MM.1S (cell line): ENCODE measurements around the gene TAF1A.

ENCODE experiments used
- DNase-seq: peaks from one replicate; pipeline ENCODE4 v3.0.0-alpha.2; 2015
- H2AFZ ChIP-seq: fragments of 300-600 bp; sonication (generic); 2 replicates; pipeline ENCODE4 v1.6.0; 2016; ENCODE audit warnings: antibody characterized with exemption, low read length
- H3F3A ChIP-seq: fragments of 300-600 bp; sonication (generic); 2 replicates; pipeline ENCODE4 v1.6.1; 2016; ENCODE audit warnings: mild to moderate bottlenecking, antibody characterized with exemption, low read length, moderate library complexity, mixed read lengths; ENCODE audit not compliant: insufficient read depth
- H3K27ac ChIP-seq: fragments of 300-600 bp; sonication (generic); 2 replicates; pipeline ENCODE4 v1.5.1; 2016; ENCODE audit warnings: mild to moderate bottlenecking, low read length
- H3K27me3 ChIP-seq: fragments of 300-600 bp; sonication (generic); replicated peaks from 2 replicates; pipeline ENCODE4 v1.6.0; 2016; ENCODE audit warnings: low read length; ENCODE audit not compliant: insufficient read depth
- H3K36me3 ChIP-seq: fragments of 300-600 bp; sonication (generic); replicated peaks from 2 replicates; pipeline ENCODE4 v1.6.1; 2016; ENCODE audit warnings: mild to moderate bottlenecking, low read length, mixed read lengths; ENCODE audit not compliant: insufficient read depth
- H3K4me1 ChIP-seq: fragments of 300-600 bp; sonication (generic); 2 replicates; pipeline ENCODE4 v1.6.1; 2016; ENCODE audit warnings: low read length, mixed read lengths
- H3K4me2 ChIP-seq: fragments of 300-600 bp; sonication (generic); 2 replicates; pipeline ENCODE4 v1.6.0; 2016; ENCODE audit warnings: low read depth, low read length
- H3K4me3 ChIP-seq: fragments of 300-600 bp; sonication (generic); 2 replicates; pipeline ENCODE4 v1.5.1; 2016; ENCODE audit warnings: low read length, mixed read lengths
- H3K79me2 ChIP-seq: fragments of 300-600 bp; sonication (generic); 2 replicates; pipeline ENCODE4 v1.6.1; 2016; ENCODE audit warnings: mixed run types, low read length, mixed read lengths
- H3K9ac ChIP-seq: fragments of 300-600 bp; sonication (generic); 2 replicates; pipeline ENCODE4 v1.6.1; 2016; ENCODE audit warnings: low read length, mixed read lengths
- H3K9me2 ChIP-seq: fragments of 300-600 bp; sonication (generic); replicated peaks from 2 replicates; pipeline ENCODE4 v1.6.1; 2016; ENCODE audit warnings: mild to moderate bottlenecking, low read length, mixed read lengths; ENCODE audit not compliant: insufficient read depth
- H3K9me3 ChIP-seq: fragments of 300-600 bp; sonication (generic); replicated peaks from 2 replicates; pipeline ENCODE4 v1.6.1; 2016; ENCODE audit warnings: mild to moderate bottlenecking, low read length, mixed read lengths; ENCODE audit not compliant: insufficient read depth
- H4K20me1 ChIP-seq: fragments of 300-600 bp; sonication (generic); 2 replicates; pipeline ENCODE4 v1.6.1; 2016; ENCODE audit warnings: mild to moderate bottlenecking, low read length, moderate library complexity, mixed read lengths; ENCODE audit not compliant: insufficient read depth
- CTCF ChIP-seq: fragments of 300-600 bp; sonication (generic); IDR thresholded peaks from 2 replicates; pipeline ENCODE4 v1.5.1; 2016; ENCODE audit warnings: antibody characterized with exemption, low read length, mixed read lengths
- EZH2 ChIP-seq: fragments of 300-600 bp; sonication (generic); optimal IDR thresholded peaks from 2 replicates; pipeline ENCODE3; 2017; ENCODE audit warnings: low read depth, mild to moderate bottlenecking, antibody characterized with exemption, low read length, mixed read lengths
- EZH2phosphoT487 ChIP-seq: fragments of 300-600 bp; sonication (generic); IDR thresholded peaks from 2 replicates; pipeline ENCODE4 v1.6.1; 2018; ENCODE audit warnings: antibody characterized with exemption, low read length

Gene TAF1A

GRCh38 chr1:222589462-222590302 lies at the start of gene TAF1A:
Gene TAF1A, minus strand, starts transcription at chr1:222589933.
- Histone ChIP-seq H3K4me3 (peak within 1 kb of the TSS; percentile 80), H3K9me2 (no peaks in the 10 kb centered on the region), H3F3A (0 out of 2 replicates have a peak, but pooled peaks cover 5% of the 10 kb centered on the region), H3K27ac (peak within 1 kb of the TSS; percentile 52; the same call in 1 of the 2 replicates), H3K36me3 (peaks cover 9% of the 10 kb centered on the region; the same call in 1 of the 2 replicates), H3K9me3 (no peaks in the 10 kb centered on the region), H3K4me1 (peaks cover 24% of the 10 kb centered on the region), H3K27me3 (no peaks in the 10 kb centered on the region), H3K9ac (peak within 1 kb of the TSS; percentile 56), H3K4me2 (peak within 1 kb of the TSS; percentile 89), H2AFZ (peak within 1 kb of the TSS; percentile 94), H4K20me1 (no peaks in the 10 kb centered on the region), H3K79me2 (peaks cover 19% of the 10 kb centered on the region)
- peak; percentile 92 for DNase-seq
- TF ChIP-seq EZH2 (no peak), EZH2phosphoT487 (no peak), CTCF (no peak)

- Histone ChIP-seq H3K27ac (no peak overlapping the region), H3K4me3 (no peak overlapping the region), H2AFZ (no peak overlapping the region), H3K27me3 (no peaks in the 10 kb centered on the region), H4K20me1 (no peaks in the 10 kb centered on the region), H3K36me3 (no peaks in the 10 kb centered on the region), H3K79me2 (no peaks in the 10 kb centered on the region), H3F3A (no peaks in the 10 kb centered on the region), H3K4me1 (no peaks in the 10 kb centered on the region), H3K4me2 (no peak overlapping the region), H3K9me3 (no peaks in the 10 kb centered on the region), H3K9me2 (no peaks in the 10 kb centered on the region), H3K9ac (no peak overlapping the region)
- no peak for TF ChIP-seq EZH2
- TF ChIP-seq CTCF: peak; percentile 96
- TF ChIP-seq EZH2phosphoT487: no peak
- peak; percentile 94 for DNase-seq
These were observed 44.7 kb upstream of the TAF1A start for GRCh38 chr1:222634180-222635013.

GRCh38 chr1:222632749-222633148 lies 43.0 kb upstream of the TAF1A start:
- no peaks in the 10 kb centered on the region for H3K9me2 ChIP-seq
- H3K4me2 ChIP-seq: no peak overlapping the region
- H2AFZ ChIP-seq: no peak overlapping the region
- no peaks in the 10 kb centered on the region for H3K4me1 ChIP-seq
- H3K4me3 ChIP-seq: no peak overlapping the region
- H3K27me3 ChIP-seq: no peaks in the 10 kb centered on the region
- TF ChIP-seq CTCF: no peak
- no peak overlapping the region for H3K9ac ChIP-seq
- no peak for DNase-seq
- H3K79me2 ChIP-seq: no peaks in the 10 kb centered on the region
- H3K9me3 ChIP-seq: no peaks in the 10 kb centered on the region
- H3K36me3 ChIP-seq: no peaks in the 10 kb centered on the region
- H3K27ac ChIP-seq: no peak overlapping the region
- H4K20me1 ChIP-seq: no peaks in the 10 kb centered on the region
- no peaks in the 10 kb centered on the region for H3F3A ChIP-seq
